DOHH2 (cell line): ENCODE results near the gene F10.

Source experiments
- CTCF ChIP-seq: fragments of 200-600 bp; sonication (generic); IDR thresholded peaks from one replicate; pipeline ENCODE4 v1.5.1; 2014; ENCODE audit warnings: antibody characterized with exemption, mild to moderate bottlenecking, low read depth, low read length; ENCODE audit not compliant: poor library complexity, severe bottlenecking
- EZH2phosphoT487 ChIP-seq: fragments of 200-600 bp; sonication (generic); IDR thresholded peaks from 2 replicates; pipeline ENCODE4 v1.6.1; 2017; ENCODE audit warnings: borderline replicate concordance, mild to moderate bottlenecking, antibody characterized with exemption, low read length, moderate library complexity, mixed read lengths

- TF ChIP-seq CTCF, result no peak
- TF ChIP-seq EZH2phosphoT487, result no peak
These were observed 49.9 kb downstream of the F10 start for GRCh38 chr13:113172419-113172926.
